ENCODE results near the gene MPV17L.
"Not testable (repeated sequence)": the region's sequence is repeated elsewhere in the genome, so short reads cannot be mapped to it uniquely, and the experiment has no call there.

Gene MPV17L

GRCh38 chr16:15415511-15415985, 20.0 kb downstream of the MPV17L start:
- DNase-seq = no peak

GRCh38 chr16:15417197-15417596, 21.6 kb downstream of the MPV17L start:
- no peak for DNase-seq

- no peak for DNase-seq
These were observed 22.7 kb downstream of the MPV17L start for GRCh38 chr16:15418206-15418605.

DNA sequence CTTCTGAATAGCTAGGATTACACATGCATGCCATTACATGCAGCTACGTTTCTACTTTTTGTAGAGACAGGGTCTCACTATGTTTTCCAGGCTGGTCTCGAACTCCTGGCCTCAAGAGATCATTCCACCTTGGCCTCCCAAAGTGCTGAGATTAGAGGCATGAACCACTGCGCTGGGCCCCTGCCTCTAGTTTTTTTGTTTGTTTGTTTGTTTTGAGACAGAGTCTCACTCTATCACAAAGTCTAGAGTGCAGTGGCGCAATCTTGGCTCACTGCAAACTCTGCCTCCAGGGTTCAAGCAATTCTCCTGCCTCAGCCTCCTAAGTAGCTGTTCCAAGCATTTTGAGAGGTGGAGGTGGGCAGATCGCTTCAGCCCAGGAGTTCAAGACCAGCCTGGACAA, 26.1 kb downstream of the MPV17L start:
- DNase-seq = not testable (repeated sequence)

DNA sequence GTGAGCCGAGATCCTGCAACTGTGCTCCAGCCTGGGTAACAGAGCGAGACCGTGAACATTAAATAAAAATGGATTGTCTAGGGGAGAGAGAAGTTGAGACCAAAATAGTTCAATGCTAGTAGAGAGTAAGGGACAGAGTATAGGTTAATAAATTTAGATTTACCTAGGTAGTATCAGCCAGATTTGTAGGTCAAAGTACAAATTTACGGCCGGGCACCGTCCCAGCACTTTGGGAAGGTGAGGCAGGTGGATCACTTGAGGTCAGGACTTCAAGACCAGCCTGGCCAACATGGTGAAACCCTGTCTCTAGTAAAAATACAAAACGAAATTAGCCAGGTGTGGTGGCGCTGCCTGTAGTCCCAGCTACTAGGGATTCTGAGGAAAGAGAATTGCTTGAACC, 26.7 kb downstream of the MPV17L start:
- DNase-seq = no peak

DNA sequence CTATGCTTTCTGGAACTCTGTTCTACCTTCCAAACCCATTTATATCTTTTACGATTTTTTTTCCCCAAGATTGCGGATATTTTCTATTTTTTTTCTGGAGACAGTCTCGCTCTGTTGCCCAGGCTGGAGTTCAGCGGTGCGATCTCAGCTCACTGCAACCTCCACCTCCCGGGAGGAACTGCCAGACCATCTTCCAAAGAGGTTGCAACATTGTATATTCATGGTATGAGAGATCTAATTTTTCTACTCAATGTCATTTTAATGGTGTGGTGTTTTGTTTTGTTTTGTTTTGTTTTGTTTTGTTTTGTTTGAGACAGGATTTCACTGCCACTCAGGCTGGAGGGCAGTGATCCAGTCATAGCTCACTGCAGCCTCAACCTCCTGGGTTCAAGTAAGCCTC, 30.3 kb downstream of the MPV17L start:
- no peak for DNase-seq

GRCh38 chr16:15426796-15427195, 31.2 kb downstream of the MPV17L start:
- no peak for DNase-seq

GRCh38 chr16:15427648-15428239, 32.2 kb downstream of the MPV17L start:
- no peak for DNase-seq

- DNase-seq = not testable (repeated sequence)
These were observed 35.3 kb downstream of the MPV17L start for GRCh38 chr16:15430884-15431283.

GRCh38 chr16:15434079-15434424, 38.5 kb downstream of the MPV17L start:
- DNase-seq = no peak

GRCh38 chr16:15434425-15435215, 39.1 kb downstream of the MPV17L start, which contains the start of gene BMERB1:
BMERB1 (plus strand) TSS chr16:15434588; CDS start chr16:15434654, 66 bp downstream.
- peak; percentile 50 for DNase-seq

- peak; percentile 4 for DNase-seq
These were observed 39.8 kb downstream of the MPV17L start for GRCh38 chr16:15435216-15435864.

GRCh38 chr16:15439102-15439501, 43.5 kb downstream of the MPV17L start:
- DNase-seq = no peak

DNA sequence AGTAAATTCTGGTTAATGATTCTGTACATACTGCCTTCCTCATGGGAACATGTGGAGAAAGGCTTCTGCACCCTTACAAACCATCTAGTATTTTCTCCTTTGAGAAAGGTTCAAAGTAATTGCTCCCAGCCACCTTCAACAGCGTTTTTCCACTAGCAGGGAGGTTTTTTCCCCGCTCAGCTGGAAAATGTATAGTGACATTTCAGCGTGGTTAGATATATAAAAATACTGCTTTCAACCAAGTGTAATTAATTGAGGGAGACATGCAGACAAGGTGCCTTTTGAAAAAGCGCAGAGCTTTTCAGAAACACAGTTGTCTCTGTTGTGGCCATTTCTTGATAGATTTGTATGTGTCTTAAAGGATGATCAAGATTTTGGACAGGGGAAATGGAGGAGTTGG, 44.0 kb downstream of the MPV17L start:
- DNase-seq = no peak

DNA sequence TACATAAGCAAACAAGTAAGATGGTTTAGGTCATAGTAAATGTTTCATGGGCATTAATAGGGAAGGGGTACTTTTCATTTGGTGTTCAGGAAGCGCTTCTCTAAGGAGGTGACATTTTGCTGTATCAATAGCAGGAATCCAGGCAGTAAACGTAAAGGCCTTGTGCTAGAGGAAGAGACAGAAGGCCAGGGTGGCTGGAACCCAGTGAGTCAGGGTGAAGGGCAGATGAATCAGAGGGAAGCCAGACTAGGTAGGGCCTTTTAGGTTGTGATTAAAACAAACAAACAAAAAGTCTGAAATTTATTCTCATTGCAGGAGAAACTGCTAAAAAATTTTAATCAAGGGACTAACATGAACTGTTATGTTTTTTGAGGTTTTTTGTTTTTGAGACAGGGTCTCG, 45.3 kb downstream of the MPV17L start:
- no peak for DNase-seq

- DNase-seq = not testable (repeated sequence)
These were observed 46.6 kb downstream of the MPV17L start for GRCh38 chr16:15442140-15442539.

- no peak for DNase-seq
These were observed 48.2 kb downstream of the MPV17L start for GRCh38 chr16:15443753-15444152.

DNA sequence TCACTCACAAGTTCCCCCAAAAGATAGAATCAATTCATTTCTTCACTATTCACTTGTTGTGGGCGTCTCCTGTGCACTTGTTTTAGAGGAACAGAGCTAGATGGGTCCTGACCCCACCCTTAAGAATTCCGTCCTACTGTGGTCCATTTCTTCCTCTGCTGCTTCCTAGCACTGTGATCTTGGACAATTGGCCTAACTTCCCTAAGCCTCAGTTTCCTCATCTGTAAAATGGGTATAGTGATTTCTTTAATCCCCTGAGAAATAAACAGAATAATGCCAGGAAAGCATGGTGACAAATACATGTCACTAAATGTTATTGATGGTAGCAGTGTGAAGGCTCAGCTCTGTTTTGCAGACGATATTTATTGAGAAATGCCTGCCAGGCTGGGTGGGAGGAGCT, 48.7 kb downstream of the MPV17L start:
- DNase-seq = no peak

DNA sequence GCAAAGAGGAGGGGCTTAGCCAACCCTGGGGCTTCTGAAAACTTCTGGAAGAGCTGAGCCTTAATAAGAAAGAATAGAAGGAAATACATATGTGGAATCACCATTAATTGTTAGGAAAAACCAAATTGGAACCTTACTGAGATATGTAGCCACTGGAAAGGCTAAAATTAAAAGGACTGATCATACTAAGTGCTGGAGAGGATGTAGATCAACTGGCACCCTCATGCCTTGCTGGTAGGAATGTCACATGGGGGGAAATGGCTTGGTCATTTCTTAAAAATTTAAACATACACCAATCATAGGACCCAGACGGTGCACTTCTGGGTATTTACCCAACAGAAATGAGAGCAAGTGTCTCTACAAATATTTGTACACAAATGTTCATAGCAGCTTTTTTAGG, 49.9 kb downstream of the MPV17L start:
- no peak for DNase-seq

DNA sequence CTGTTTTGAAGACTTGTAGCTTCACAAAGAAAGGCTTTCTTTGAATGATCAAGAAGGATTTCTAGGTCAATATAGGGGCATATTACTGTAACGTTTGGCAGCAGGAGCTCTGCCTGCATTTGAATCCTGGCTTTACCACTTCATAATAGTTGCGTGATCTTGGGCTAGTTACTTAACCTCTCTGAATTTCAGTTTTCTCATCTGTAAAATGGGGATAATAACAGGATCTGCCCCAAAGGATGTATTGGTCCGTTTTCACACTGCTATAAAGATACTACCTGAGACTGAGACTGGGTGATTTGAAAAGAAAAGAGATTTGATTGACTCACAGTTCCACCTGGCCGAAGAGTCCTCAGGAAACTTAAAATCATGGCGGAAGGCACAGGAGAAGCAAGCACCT, 51.3 kb downstream of the MPV17L start:
- no peak for DNase-seq

DNA sequence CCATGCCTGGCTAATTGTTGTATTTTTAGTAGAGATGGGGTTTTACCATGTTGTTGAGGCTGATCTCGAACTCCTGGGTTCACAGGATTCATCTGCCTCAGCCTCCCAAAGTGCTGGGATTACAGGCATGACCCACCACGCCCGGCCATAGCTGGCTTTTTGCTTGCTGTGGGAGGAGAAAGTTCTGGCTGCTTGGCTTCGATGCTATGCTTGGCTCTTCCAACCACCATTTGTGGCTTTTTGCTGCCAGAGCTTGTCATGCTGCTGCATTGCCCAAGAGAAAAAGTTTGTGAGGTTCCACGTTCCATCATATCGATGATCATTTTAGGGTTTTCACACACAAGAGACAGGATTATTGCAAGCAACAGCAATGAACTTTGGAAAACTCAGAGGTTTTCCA, 55.1 kb downstream of the MPV17L start:
- DNase-seq = no peak

GRCh38 chr16:15451098-15451731, 55.7 kb downstream of the MPV17L start:
- DNase-seq = no peak

GRCh38 chr16:15452246-15452855, 56.8 kb downstream of the MPV17L start:
- DNase-seq = no peak
